IMR-90 (cell line): Measurements from ENCODE around the gene KCNMA1.

Experiments
- POLR2A ChIP-seq: IDR thresholded peaks from 2 replicates; pipeline ENCODE4 v1.6.1; 2012; ENCODE audit warnings: mild to moderate bottlenecking, low read depth, low read length
- RCOR1 ChIP-seq: IDR thresholded peaks from 2 replicates; pipeline ENCODE4 v1.6.1; 2012; ENCODE audit warnings: mild to moderate bottlenecking, low read length, improper control_type of control experiment; ENCODE audit not compliant: insufficient replicate concordance
- TF ChIP-seq, protein P1 (sequence below): conservative IDR thresholded peaks from 2 replicates; pipeline ENCODE4 v1.5.1; 2012; ENCODE audit warnings: mild to moderate bottlenecking, low read depth, low read length, improper control_type of control experiment
- TF ChIP-seq, protein P2 (sequence below): fragments of 150-350 bp; IDR thresholded peaks from 2 replicates; pipeline ENCODE4 v1.6.1; 2017; ENCODE audit warnings: mild to moderate bottlenecking, antibody characterized with exemption, low read length, low read depth

DNA sequence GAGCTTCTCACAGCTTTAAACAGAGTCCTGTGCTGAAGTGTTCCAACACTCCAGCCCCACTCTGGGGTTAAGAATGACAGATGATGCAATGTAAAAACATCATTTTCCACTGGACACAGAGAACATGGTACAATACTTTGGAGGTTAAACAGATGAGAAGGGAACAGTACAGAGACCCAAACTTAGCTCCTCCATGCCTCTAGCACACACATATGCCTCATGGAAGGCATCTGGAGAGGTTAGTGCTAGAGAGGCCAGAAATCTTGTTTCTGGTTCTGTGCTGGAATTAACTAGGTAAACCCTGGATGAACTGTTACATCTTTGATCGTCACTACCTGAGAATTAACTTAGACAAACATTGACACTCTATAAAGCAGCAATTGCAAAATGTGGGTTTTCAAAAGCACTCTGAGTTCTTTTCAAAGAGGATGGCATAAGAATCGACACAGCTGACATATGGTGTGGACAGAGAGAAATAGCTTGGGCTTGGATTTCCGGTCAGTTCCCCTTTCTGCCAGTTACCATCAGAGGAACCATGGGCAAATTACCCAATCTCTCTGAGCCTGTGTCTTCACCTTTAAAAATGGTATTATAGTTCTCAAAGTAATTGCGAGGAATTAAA lies 81.9 kb downstream of the KCNMA1 start:
- TF ChIP-seq, protein P1, sequence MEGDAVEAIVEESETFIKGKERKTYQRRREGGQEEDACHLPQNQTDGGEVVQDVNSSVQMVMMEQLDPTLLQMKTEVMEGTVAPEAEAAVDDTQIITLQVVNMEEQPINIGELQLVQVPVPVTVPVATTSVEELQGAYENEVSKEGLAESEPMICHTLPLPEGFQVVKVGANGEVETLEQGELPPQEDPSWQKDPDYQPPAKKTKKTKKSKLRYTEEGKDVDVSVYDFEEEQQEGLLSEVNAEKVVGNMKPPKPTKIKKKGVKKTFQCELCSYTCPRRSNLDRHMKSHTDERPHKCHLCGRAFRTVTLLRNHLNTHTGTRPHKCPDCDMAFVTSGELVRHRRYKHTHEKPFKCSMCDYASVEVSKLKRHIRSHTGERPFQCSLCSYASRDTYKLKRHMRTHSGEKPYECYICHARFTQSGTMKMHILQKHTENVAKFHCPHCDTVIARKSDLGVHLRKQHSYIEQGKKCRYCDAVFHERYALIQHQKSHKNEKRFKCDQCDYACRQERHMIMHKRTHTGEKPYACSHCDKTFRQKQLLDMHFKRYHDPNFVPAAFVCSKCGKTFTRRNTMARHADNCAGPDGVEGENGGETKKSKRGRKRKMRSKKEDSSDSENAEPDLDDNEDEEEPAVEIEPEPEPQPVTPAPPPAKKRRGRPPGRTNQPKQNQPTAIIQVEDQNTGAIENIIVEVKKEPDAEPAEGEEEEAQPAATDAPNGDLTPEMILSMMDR: no peak
- TF ChIP-seq POLR2A: no peak
- TF ChIP-seq, protein P2, sequence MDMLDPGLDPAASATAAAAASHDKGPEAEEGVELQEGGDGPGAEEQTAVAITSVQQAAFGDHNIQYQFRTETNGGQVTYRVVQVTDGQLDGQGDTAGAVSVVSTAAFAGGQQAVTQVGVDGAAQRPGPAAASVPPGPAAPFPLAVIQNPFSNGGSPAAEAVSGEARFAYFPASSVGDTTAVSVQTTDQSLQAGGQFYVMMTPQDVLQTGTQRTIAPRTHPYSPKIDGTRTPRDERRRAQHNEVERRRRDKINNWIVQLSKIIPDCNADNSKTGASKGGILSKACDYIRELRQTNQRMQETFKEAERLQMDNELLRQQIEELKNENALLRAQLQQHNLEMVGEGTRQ: no peak
- TF ChIP-seq RCOR1: no peak
